HL-60 (cell line): Measurements from ENCODE around the gene FBXL15.

Experiments
- POLR2AphosphoS5 ChIP-seq: IDR thresholded peaks from 2 replicates; pipeline ENCODE4 v1.6.1; 2012; ENCODE audit warnings: low read depth
- TF ChIP-seq, protein P1 (sequence below): IDR thresholded peaks from one replicate; pipeline ENCODE4 v1.5.1; 2011; ENCODE audit warnings: low read length, control low read depth, inconsistent platforms; ENCODE audit not compliant: insufficient read depth
- TF ChIP-seq, protein P2 (sequence below): IDR thresholded peaks from 2 replicates; pipeline ENCODE4 v1.6.1; 2012; ENCODE audit warnings: low read depth; ENCODE audit not compliant: insufficient replicate concordance

- TF ChIP-seq, protein P1, sequence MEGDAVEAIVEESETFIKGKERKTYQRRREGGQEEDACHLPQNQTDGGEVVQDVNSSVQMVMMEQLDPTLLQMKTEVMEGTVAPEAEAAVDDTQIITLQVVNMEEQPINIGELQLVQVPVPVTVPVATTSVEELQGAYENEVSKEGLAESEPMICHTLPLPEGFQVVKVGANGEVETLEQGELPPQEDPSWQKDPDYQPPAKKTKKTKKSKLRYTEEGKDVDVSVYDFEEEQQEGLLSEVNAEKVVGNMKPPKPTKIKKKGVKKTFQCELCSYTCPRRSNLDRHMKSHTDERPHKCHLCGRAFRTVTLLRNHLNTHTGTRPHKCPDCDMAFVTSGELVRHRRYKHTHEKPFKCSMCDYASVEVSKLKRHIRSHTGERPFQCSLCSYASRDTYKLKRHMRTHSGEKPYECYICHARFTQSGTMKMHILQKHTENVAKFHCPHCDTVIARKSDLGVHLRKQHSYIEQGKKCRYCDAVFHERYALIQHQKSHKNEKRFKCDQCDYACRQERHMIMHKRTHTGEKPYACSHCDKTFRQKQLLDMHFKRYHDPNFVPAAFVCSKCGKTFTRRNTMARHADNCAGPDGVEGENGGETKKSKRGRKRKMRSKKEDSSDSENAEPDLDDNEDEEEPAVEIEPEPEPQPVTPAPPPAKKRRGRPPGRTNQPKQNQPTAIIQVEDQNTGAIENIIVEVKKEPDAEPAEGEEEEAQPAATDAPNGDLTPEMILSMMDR, result no peak
- TF ChIP-seq, protein P2, sequence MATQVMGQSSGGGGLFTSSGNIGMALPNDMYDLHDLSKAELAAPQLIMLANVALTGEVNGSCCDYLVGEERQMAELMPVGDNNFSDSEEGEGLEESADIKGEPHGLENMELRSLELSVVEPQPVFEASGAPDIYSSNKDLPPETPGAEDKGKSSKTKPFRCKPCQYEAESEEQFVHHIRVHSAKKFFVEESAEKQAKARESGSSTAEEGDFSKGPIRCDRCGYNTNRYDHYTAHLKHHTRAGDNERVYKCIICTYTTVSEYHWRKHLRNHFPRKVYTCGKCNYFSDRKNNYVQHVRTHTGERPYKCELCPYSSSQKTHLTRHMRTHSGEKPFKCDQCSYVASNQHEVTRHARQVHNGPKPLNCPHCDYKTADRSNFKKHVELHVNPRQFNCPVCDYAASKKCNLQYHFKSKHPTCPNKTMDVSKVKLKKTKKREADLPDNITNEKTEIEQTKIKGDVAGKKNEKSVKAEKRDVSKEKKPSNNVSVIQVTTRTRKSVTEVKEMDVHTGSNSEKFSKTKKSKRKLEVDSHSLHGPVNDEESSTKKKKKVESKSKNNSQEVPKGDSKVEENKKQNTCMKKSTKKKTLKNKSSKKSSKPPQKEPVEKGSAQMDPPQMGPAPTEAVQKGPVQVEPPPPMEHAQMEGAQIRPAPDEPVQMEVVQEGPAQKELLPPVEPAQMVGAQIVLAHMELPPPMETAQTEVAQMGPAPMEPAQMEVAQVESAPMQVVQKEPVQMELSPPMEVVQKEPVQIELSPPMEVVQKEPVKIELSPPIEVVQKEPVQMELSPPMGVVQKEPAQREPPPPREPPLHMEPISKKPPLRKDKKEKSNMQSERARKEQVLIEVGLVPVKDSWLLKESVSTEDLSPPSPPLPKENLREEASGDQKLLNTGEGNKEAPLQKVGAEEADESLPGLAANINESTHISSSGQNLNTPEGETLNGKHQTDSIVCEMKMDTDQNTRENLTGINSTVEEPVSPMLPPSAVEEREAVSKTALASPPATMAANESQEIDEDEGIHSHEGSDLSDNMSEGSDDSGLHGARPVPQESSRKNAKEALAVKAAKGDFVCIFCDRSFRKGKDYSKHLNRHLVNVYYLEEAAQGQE, result no peak
- no peak for TF ChIP-seq POLR2AphosphoS5
Measured at GRCh38 chr10:102434394-102435132, 13.9 kb downstream of the FBXL15 start.
